ENCODE measurements around the gene CSH1.
"Not testable (repeated sequence)": the region's sequence is repeated elsewhere in the genome, so short reads cannot be mapped to it uniquely, and the experiment has no call there.

GRCh38 chr17:63889026-63889848 lies 7.1 kb downstream of the CSH1 start:
- TF ChIP-seq, protein P1, sequence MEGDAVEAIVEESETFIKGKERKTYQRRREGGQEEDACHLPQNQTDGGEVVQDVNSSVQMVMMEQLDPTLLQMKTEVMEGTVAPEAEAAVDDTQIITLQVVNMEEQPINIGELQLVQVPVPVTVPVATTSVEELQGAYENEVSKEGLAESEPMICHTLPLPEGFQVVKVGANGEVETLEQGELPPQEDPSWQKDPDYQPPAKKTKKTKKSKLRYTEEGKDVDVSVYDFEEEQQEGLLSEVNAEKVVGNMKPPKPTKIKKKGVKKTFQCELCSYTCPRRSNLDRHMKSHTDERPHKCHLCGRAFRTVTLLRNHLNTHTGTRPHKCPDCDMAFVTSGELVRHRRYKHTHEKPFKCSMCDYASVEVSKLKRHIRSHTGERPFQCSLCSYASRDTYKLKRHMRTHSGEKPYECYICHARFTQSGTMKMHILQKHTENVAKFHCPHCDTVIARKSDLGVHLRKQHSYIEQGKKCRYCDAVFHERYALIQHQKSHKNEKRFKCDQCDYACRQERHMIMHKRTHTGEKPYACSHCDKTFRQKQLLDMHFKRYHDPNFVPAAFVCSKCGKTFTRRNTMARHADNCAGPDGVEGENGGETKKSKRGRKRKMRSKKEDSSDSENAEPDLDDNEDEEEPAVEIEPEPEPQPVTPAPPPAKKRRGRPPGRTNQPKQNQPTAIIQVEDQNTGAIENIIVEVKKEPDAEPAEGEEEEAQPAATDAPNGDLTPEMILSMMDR (IDR thresholded peaks at IDR 0.05; ENCODE audit: low read depth, low read length): peak; percentile 15
- TF ChIP-seq POLR2A (IDR thresholded peaks at IDR 0.05; ENCODE audit: extremely low read depth, insufficient read length); MYC (IDR thresholded peaks at IDR 0.05; ENCODE audit: low read depth, low read length): not testable (repeated sequence)
- TF ChIP-seq, protein P2, sequence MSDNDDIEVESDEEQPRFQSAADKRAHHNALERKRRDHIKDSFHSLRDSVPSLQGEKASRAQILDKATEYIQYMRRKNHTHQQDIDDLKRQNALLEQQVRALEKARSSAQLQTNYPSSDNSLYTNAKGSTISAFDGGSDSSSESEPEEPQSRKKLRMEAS (IDR thresholded peaks at IDR 0.05; ENCODE audit: low read depth, low read length): not testable (repeated sequence)

All from NB4 (cell line).